Fibroblast of lung (primary cell): Measurements from ENCODE around the gene MSTN. TPM values are rescaled to one million over a fixed set of nuclear protein-coding genes. Genes with fewer than 3 reads are reported as not detected.

Experiments used
- DNase-seq, 2 donors: peaks; one replicate each; pipeline versions ENCODE4 v3.0.0 to v3.0.0-alpha.2; 2010; ENCODE audit warnings: low read depth in 2 of 2
- H2AFZ ChIP-seq: 2 replicates; pipeline ENCODE4 v1.5.1; 2012; ENCODE audit warnings: low read length, control low read depth, inconsistent platforms
- H3K27ac ChIP-seq: 2 replicates; pipeline ENCODE4 v1.5.1; 2011; ENCODE audit warnings: low read length, control low read depth; ENCODE audit not compliant: insufficient read depth
- H3K27me3 ChIP-seq: 2 replicates; pipeline ENCODE4 v1.5.1; 2011; ENCODE audit warnings: mild to moderate bottlenecking, low read length; ENCODE audit not compliant: control insufficient read depth, insufficient read depth
- H3K36me3 ChIP-seq: 2 replicates; pipeline ENCODE4 v1.5.1; 2011; ENCODE audit warnings: low read length; ENCODE audit not compliant: control insufficient read depth, insufficient read depth
- H3K4me1 ChIP-seq: 2 replicates; pipeline ENCODE4 v1.5.1; 2011; ENCODE audit warnings: low read length; ENCODE audit not compliant: control insufficient read depth, insufficient read depth; ENCODE audit errors: extremely low read depth
- H3K4me2 ChIP-seq: 2 replicates; pipeline ENCODE4 v1.5.1; 2011; ENCODE audit warnings: low read length, control low read depth; ENCODE audit not compliant: insufficient read depth; ENCODE audit errors: extremely low read depth
- H3K4me3 ChIP-seq, 4 experiments: fragments of 200-600 bp in 1 of 4; sonication (generic) in 1 of 4; replicated peaks in 1 of 4; 2 replicates each; pipeline ENCODE4 v1.5.1; 2011 to 2016; ENCODE audit warnings: low read length in 4 of 4, low read depth in 3 of 4, mild to moderate bottlenecking in 3 of 4, control low read depth in 2 of 4, inconsistent platforms in 1 of 4, mixed read lengths in 1 of 4; ENCODE audit not compliant: insufficient read depth in 1 of 4; ENCODE audit errors: control extremely low read depth in 1 of 4
- H3K79me2 ChIP-seq: 2 replicates; pipeline ENCODE4 v1.5.1; 2012; ENCODE audit warnings: mild to moderate bottlenecking, low read length, inconsistent platforms; ENCODE audit not compliant: control insufficient read depth, insufficient read depth
- H3K9ac ChIP-seq: 2 replicates; pipeline ENCODE4 v1.5.1; 2011; ENCODE audit warnings: mild to moderate bottlenecking, low read length, control low read depth; ENCODE audit not compliant: insufficient read depth
- H3K9me3 ChIP-seq: 2 replicates; pipeline ENCODE4 v1.5.1; 2012; ENCODE audit warnings: low read depth, low read length; ENCODE audit not compliant: control insufficient read depth, insufficient read depth
- H4K20me1 ChIP-seq: 2 replicates; pipeline ENCODE4 v1.5.1; 2011; ENCODE audit warnings: low read length; ENCODE audit not compliant: control insufficient read depth, insufficient read depth; ENCODE audit errors: extremely low read depth
- EZH2 ChIP-seq: IDR thresholded peaks from 2 replicates; pipeline ENCODE4 v1.5.1; 2012; ENCODE audit warnings: low read length, control low read depth, mild to moderate bottlenecking; ENCODE audit errors: missing control alignments
- polyA minus RNA-seq: library from RNA; depleted of rRNA, polyadenylated mRNA; stranded (reverse); fragments of >200 nt; gene quantifications from 2 replicates; pipeline ENCODE4 v1.2.3, GENCODE V29; 2011; ENCODE audit warnings: low replicate concordance
- polyA plus RNA-seq, 2 donors: library from polyadenylated mRNA; depleted of rRNA in 1 of 2; stranded (reverse) in 1 of 2; unstranded in 1 of 2; fragments of >200 nt; gene quantifications; 2 replicates each; pipeline ENCODE4 v1.2.1, GENCODE V29; 2011 to 2012; ENCODE audit warnings: missing spikeins in 1 of 2
- total RNA-seq: library from RNA; depleted of rRNA; stranded (reverse); fragments of >200 nt; gene quantifications from 2 replicates; pipeline ENCODE4 v1.2.1, GENCODE V29; 2014
- TF ChIP-seq, protein P1 (sequence below), 2 donors: IDR thresholded peaks in 1 of 2; conservative IDR thresholded peaks in 1 of 2; 1 replicate in 1 of 2; 2 replicates in 1 of 2; pipeline ENCODE4 v1.5.1; 2011 to 2012; ENCODE audit warnings: low read length in 2 of 2, control low read depth in 1 of 2, inconsistent platforms in 1 of 2, low read depth in 1 of 2, mild to moderate bottlenecking in 1 of 2

Gene MSTN
- total RNA-seq, result 0.26 and 3.1 TPM in 2 replicates
- 0.81 and 19.6 TPM in 2 replicates for polyA plus RNA-seq
- 0.41 and 10.4 TPM in 2 replicates for polyA plus RNA-seq (2012)
- 2.0 TPM in 1 of 2 replicates, not detected in the other for polyA minus RNA-seq

DNA sequence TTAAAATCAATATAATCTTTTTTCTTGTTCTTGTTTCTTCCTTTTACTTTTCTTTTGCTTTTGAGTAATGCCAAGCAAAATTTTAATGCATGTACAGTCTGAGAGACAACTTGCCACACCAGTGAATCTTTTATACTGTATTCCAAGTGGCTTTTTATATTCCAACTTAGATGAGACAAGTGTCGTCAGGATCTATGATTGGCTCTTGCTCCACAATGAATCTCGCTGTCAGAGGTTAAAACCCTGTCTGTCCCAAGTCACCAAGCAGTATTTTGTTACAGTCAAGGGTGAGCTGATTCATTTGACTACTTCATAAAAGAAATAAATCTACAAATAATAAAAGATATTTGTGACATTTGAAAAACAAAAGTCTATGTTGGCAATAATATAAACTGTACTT, at the start of gene MSTN:
TSS of gene MSTN (minus strand) at position 129 of the 400 bp plus-strand sequence. CDS start 133 bp downstream, outside the sequence.
- no peak within 1 kb of the TSS for H3K9ac ChIP-seq
- H3K4me1 ChIP-seq, result no peaks in the 10 kb centered on the region
- H3K4me3 ChIP-seq, result peak within 1 kb of the TSS; percentile 7 to 30 (median 24)
- H3K9me3 ChIP-seq, result no peaks in the 10 kb centered on the region
- DNase-seq, result no peak
- no peaks in the 10 kb centered on the region for H3K27me3 ChIP-seq
- no peaks in the 10 kb centered on the region for H4K20me1 ChIP-seq
- peak within 1 kb of the TSS; percentile 89 for H3K4me2 ChIP-seq
- H3K27ac ChIP-seq, result no peak within 1 kb of the TSS
- H3K79me2 ChIP-seq, result no peaks in the 10 kb centered on the region
- no peak for TF ChIP-seq EZH2
- TF ChIP-seq, protein P1, sequence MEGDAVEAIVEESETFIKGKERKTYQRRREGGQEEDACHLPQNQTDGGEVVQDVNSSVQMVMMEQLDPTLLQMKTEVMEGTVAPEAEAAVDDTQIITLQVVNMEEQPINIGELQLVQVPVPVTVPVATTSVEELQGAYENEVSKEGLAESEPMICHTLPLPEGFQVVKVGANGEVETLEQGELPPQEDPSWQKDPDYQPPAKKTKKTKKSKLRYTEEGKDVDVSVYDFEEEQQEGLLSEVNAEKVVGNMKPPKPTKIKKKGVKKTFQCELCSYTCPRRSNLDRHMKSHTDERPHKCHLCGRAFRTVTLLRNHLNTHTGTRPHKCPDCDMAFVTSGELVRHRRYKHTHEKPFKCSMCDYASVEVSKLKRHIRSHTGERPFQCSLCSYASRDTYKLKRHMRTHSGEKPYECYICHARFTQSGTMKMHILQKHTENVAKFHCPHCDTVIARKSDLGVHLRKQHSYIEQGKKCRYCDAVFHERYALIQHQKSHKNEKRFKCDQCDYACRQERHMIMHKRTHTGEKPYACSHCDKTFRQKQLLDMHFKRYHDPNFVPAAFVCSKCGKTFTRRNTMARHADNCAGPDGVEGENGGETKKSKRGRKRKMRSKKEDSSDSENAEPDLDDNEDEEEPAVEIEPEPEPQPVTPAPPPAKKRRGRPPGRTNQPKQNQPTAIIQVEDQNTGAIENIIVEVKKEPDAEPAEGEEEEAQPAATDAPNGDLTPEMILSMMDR (conservative IDR thresholded peaks at IDR 0.05 in 1 of 2, IDR thresholded peaks at IDR 0.05 in 1 of 2; ENCODE audit: low read depth in 1 of 2, low read length in 2 of 2), result no peak
- H3K36me3 ChIP-seq, result no peaks in the 10 kb centered on the region
- peak within 1 kb of the TSS; percentile 85 for H2AFZ ChIP-seq

DNA sequence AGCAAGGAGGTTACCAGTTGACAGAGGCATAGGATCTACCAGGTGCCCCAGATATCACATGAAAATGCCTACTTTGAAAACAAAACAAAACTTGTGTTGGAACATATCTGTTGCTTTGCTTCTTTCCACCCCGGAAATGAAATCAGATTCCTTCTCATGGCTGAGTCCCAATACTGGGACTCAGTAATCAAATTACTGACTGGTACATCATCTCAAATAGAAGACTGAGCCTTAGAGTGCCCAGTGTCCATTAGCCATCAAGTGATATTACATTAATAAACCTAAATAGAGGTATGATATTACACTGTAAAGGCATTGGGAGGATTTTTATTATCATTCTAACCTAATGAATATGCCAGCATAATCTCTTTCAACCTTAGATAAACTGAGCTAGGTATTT, 48.6 kb upstream of the MSTN start:
- no peaks in the 10 kb centered on the region for H3K4me1 ChIP-seq
- no peaks in the 10 kb centered on the region for H3K36me3 ChIP-seq
- H3K79me2 ChIP-seq, result no peaks in the 10 kb centered on the region
- TF ChIP-seq, protein P1 (conservative IDR thresholded peaks at IDR 0.05 in 1 of 2, IDR thresholded peaks at IDR 0.05 in 1 of 2; ENCODE audit: low read depth in 1 of 2, low read length in 2 of 2), result no peak
- no peak for TF ChIP-seq EZH2
- H3K27me3 ChIP-seq, result no peaks in the 10 kb centered on the region
- H3K9ac ChIP-seq, result no peak overlapping the region
- no peak overlapping the region for H3K4me2 ChIP-seq
- no peak overlapping the region for H3K27ac ChIP-seq
- DNase-seq, result no peak
- H2AFZ ChIP-seq, result no peak overlapping the region
- no peaks in the 10 kb centered on the region for H3K9me3 ChIP-seq
- no peak overlapping the region for H3K4me3 ChIP-seq
- H4K20me1 ChIP-seq, result no peaks in the 10 kb centered on the region

DNA sequence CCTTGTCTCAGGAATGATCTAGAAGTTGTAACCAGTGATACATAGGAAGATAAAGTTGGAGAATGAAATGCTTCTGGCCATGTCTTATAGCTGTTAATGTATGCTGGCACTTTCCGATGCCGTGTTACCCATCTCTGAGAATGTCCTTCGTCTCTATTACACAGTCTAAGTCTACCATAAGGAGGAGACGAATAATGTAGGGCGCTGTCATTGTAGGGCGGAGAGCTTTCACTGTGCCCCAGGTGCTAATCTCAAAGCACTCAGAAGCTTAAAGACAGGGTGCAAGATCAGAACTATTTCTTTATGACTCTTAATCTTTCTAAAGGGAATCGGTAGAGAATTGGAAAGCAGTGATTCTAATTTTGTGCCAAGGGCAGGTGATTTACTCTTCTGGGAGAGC, 48.2 kb upstream of the MSTN start:
- Histone ChIP-seq H3K27ac (no peak overlapping the region), H3K4me2 (no peak overlapping the region), H3K4me1 (no peaks in the 10 kb centered on the region), H3K4me3 (no peak overlapping the region), H2AFZ (no peak overlapping the region), H3K27me3 (no peaks in the 10 kb centered on the region), H3K9ac (no peak overlapping the region), H3K36me3 (no peaks in the 10 kb centered on the region), H3K9me3 (no peaks in the 10 kb centered on the region), H4K20me1 (no peaks in the 10 kb centered on the region), H3K79me2 (no peaks in the 10 kb centered on the region)
- DNase-seq, result no peak
- TF ChIP-seq, protein P1 (conservative IDR thresholded peaks at IDR 0.05 in 1 of 2, IDR thresholded peaks at IDR 0.05 in 1 of 2; ENCODE audit: low read depth in 1 of 2, low read length in 2 of 2), result no peak
- no peak for TF ChIP-seq EZH2
